ENCODE results near the gene ENTREP1.

DNA sequence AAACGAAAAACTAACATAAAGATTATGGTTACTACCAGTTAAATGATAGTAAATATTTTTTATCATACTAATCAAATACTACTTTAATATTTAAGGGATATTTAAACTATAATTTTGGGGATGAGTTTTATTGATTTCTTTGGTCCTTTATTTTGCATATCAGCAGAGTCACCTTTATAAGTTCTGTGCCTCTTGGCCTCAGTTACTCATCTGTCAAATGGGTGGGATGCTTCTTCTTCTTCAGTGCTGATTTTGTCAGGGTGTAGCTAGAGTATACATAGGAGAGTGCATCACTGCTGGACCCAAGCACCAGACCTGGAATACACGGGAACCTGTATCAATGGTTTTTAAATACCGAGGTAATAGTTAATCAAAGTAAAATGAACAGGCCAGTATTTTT, 5.6 kb downstream of the ENTREP1 start:
- TF ChIP-seq CTCF (IDR thresholded peaks at IDR 0.05) (no peak), ZFX (IDR thresholded peaks at IDR 0.05; ENCODE audit: borderline replicate concordance) (no peak)

Measured in 22Rv1 (cell line).